H1 (cell line): ENCODE measurements around the gene SH2D4B. TPM values are rescaled to one million over a fixed set of nuclear protein-coding genes. Genes with fewer than 3 reads are reported as not detected.

Source experiments
- CTCF ChIA-PET: fragments of 300-600 bp; sonication (Branson Sonifier 250); formaldehyde crosslinking; loops from one replicate; lab custom pipeline; 2021; ENCODE audit not compliant: partially characterized antibody; lab: Charles Lee
- POLR2A ChIA-PET: fragments of 300-600 bp; sonication (Branson Sonifier 250); formaldehyde crosslinking; loops from one replicate; lab custom pipeline; 2021; ENCODE audit warnings: inconsistent platforms; ENCODE audit not compliant: partially characterized antibody; lab: Charles Lee
- DNase-seq, 2 experiments: peaks; one replicate each; pipeline versions ENCODE4 v3.0.0 to v3.0.0-alpha.2; 2010 to 2022; ENCODE audit warnings: low spot score in 2 of 2, low read depth in 1 of 2, mixed read lengths in 1 of 2
- FAIRE-seq: peaks from 2 replicates; lab custom pipeline; 2011; peaks lifted over from hg19 to GRCh38; lab: Jason Lieb, UNC
- H2AFZ ChIP-seq: 2 replicates; pipeline ENCODE4 v1.8.1; 2012; ENCODE audit warnings: low read length, inconsistent platforms
- H2AK5ac ChIP-seq: 2 replicates; pipeline ENCODE4 v1.6.1; 2013; ENCODE audit warnings: low read depth, low read length
- H2BK120ac ChIP-seq: replicated peaks from 2 replicates; pipeline ENCODE3; 2013; ENCODE audit warnings: low read depth, low read length, inconsistent platforms
- H2BK12ac ChIP-seq: 2 replicates; pipeline ENCODE4 v1.6.1; 2013; ENCODE audit warnings: low read depth, low read length
- H2BK15ac ChIP-seq: 2 replicates; pipeline ENCODE4 v1.6.1; 2013; ENCODE audit warnings: low read length
- H2BK20ac ChIP-seq: 2 replicates; pipeline ENCODE4 v1.6.1; 2013; ENCODE audit warnings: low read length
- H2BK5ac ChIP-seq: 2 replicates; pipeline ENCODE4 v1.6.1; 2013; ENCODE audit warnings: low read depth, low read length
- H3K14ac ChIP-seq: 2 replicates; pipeline ENCODE4 v1.6.1; 2013; ENCODE audit warnings: inconsistent platforms; ENCODE audit not compliant: insufficient read length
- H3K18ac ChIP-seq: 2 replicates; pipeline ENCODE4 v1.6.1; 2013; ENCODE audit warnings: low read length; ENCODE audit errors: extremely low read depth
- H3K23ac ChIP-seq: 2 replicates; pipeline ENCODE4 v1.6.1; 2013; ENCODE audit warnings: inconsistent platforms; ENCODE audit not compliant: insufficient read length
- H3K23me2 ChIP-seq: 2 replicates; pipeline ENCODE4 v1.6.1; 2013; ENCODE audit warnings: low read depth, low read length
- H3K27ac ChIP-seq: 2 replicates; pipeline ENCODE4 v1.6.1; 2011; ENCODE audit warnings: low read depth, low read length, inconsistent platforms
- H3K27me3 ChIP-seq, 4 experiments: replicated peaks in 1 of 4; 1 replicate in 1 of 4; 2 replicates in 3 of 4; pipeline versions ENCODE4 v1.6.1 to v1.8.1; 2011 to 2013; ENCODE audit warnings: low read length in 3 of 4, mild to moderate bottlenecking in 3 of 4, inconsistent platforms in 2 of 4, mixed read lengths in 2 of 4, moderate library complexity in 1 of 4; ENCODE audit not compliant: control insufficient read depth in 3 of 4, insufficient read depth in 3 of 4; ENCODE audit errors: extremely low read depth in 1 of 4
- H3K36me3 ChIP-seq, 4 experiments: 2 replicates each; pipeline versions ENCODE4 v1.6.1 to v1.8.1; 2011 to 2013; ENCODE audit warnings: mild to moderate bottlenecking in 4 of 4, low read length in 3 of 4, moderate library complexity in 2 of 4, control low read depth in 1 of 4, inconsistent platforms in 1 of 4; ENCODE audit not compliant: insufficient read depth in 4 of 4, control insufficient read depth in 2 of 4
- H3K4ac ChIP-seq: replicated peaks from 2 replicates; pipeline ENCODE3; 2013; ENCODE audit warnings: low read length, low read depth, mixed read lengths, inconsistent platforms; ENCODE audit not compliant: insufficient read length
- H3K4me1 ChIP-seq, 4 experiments: replicated peaks in 1 of 4; 1 replicate in 1 of 4; 2 replicates in 3 of 4; pipeline versions ENCODE4 v1.6.1 to v1.8.1; 2011 to 2013; ENCODE audit warnings: low read length in 3 of 4, inconsistent platforms in 2 of 4, mixed read lengths in 1 of 4; ENCODE audit not compliant: insufficient read depth in 4 of 4, control insufficient read depth in 3 of 4
- H3K4me2 ChIP-seq, 2 experiments: 2 replicates each; pipeline versions ENCODE4 v1.6.1 to v1.8.1; 2011 to 2013; ENCODE audit warnings: low read depth in 2 of 2, low read length in 2 of 2, control low read depth in 1 of 2, inconsistent platforms in 1 of 2, mild to moderate bottlenecking in 1 of 2; ENCODE audit not compliant: insufficient read depth in 1 of 2
- H3K4me3 ChIP-seq, 4 experiments: fragments of 200-600, 300-600 bp in 1 of 4; sonication (generic), shearing (Covaris generic), sonication (Bioruptor Twin) in 1 of 4; 2 replicates each; pipeline versions ENCODE4 v1.5.1 to v1.8.1; 2011 to 2016; ENCODE audit warnings: low read length in 4 of 4, low read depth in 3 of 4, control low read depth in 2 of 4, inconsistent platforms in 2 of 4, mild to moderate bottlenecking in 2 of 4, mixed read lengths in 1 of 4, moderate library complexity in 1 of 4; ENCODE audit not compliant: insufficient read depth in 2 of 4; ENCODE audit errors: extremely low read depth in 1 of 4
- H3K56ac ChIP-seq: replicated peaks from 2 replicates; pipeline ENCODE3; 2013; ENCODE audit warnings: low read depth, mild to moderate bottlenecking, mixed read lengths, low read length, inconsistent platforms; ENCODE audit not compliant: insufficient read length
- H3K79me1 ChIP-seq: 2 replicates; pipeline ENCODE4 v1.6.1; 2013; ENCODE audit warnings: low read depth, low read length, control low read depth
- H3K79me2 ChIP-seq, 2 experiments: 2 replicates each; pipeline versions ENCODE4 v1.6.1 to v1.8.1; 2012 to 2013; ENCODE audit warnings: low read length in 2 of 2, mild to moderate bottlenecking in 2 of 2, inconsistent platforms in 1 of 2; ENCODE audit not compliant: insufficient read depth in 2 of 2, control insufficient read depth in 1 of 2
- H3K9ac ChIP-seq, 4 experiments: replicated peaks in 1 of 4; 1 replicate in 1 of 4; 2 replicates in 3 of 4; pipeline versions ENCODE4 v1.6.1 to v1.8.1; 2011 to 2013; ENCODE audit warnings: low read depth in 3 of 4, low read length in 3 of 4, control low read depth in 2 of 4, mild to moderate bottlenecking in 2 of 4, moderate library complexity in 2 of 4, inconsistent platforms in 1 of 4; ENCODE audit errors: extremely low read depth in 1 of 4
- H3K9me3 ChIP-seq, 2 experiments: 2 replicates each; pipeline versions ENCODE4 v1.6.1 to v1.8.1; 2012 to 2013; ENCODE audit warnings: mild to moderate bottlenecking in 2 of 2, moderate library complexity in 2 of 2, control low read depth in 1 of 2, inconsistent platforms in 1 of 2, low read depth in 1 of 2, low read length in 1 of 2, mixed read lengths in 1 of 2; ENCODE audit not compliant: insufficient read depth in 2 of 2
- H4K20me1 ChIP-seq, 2 experiments: replicated peaks in 1 of 2; 2 replicates each; pipeline versions ENCODE3 to v1.8.1; 2011 to 2013; ENCODE audit warnings: inconsistent platforms in 2 of 2, low read length in 2 of 2, mild to moderate bottlenecking in 1 of 2; ENCODE audit not compliant: insufficient read depth in 2 of 2, control insufficient read depth in 1 of 2
- H4K5ac ChIP-seq: 2 replicates; pipeline ENCODE4 v1.6.1; 2013; ENCODE audit warnings: low read length, low read depth, mixed read lengths, inconsistent platforms; ENCODE audit not compliant: insufficient read length
- H4K8ac ChIP-seq: 2 replicates; pipeline ENCODE4 v1.8.0; 2013; ENCODE audit warnings: mild to moderate bottlenecking, moderate library complexity, low read length, inconsistent platforms; ENCODE audit not compliant: insufficient read depth; ENCODE audit errors: extremely low read depth
- H4K91ac ChIP-seq: replicated peaks from 2 replicates; pipeline ENCODE3; 2013; ENCODE audit warnings: low read length, mixed read lengths, inconsistent platforms; ENCODE audit not compliant: insufficient read length
- CEBPB ChIP-seq: IDR thresholded peaks from 2 replicates; pipeline ENCODE4 v1.6.1; 2012; ENCODE audit warnings: low read depth, low read length
- CHD1 ChIP-seq: IDR thresholded peaks from 2 replicates; pipeline ENCODE4 v1.6.1; 2012; ENCODE audit warnings: low read depth, low read length, improper control_type of control experiment
- CTBP2 ChIP-seq: IDR thresholded peaks from 2 replicates; pipeline ENCODE4 v1.7.0; 2011; ENCODE audit warnings: borderline replicate concordance, mild to moderate bottlenecking, moderate library complexity, mixed read lengths, low read length; ENCODE audit not compliant: insufficient read depth, insufficient read length
- JUND ChIP-seq: IDR thresholded peaks from 2 replicates; pipeline ENCODE4 v1.6.1; 2011; ENCODE audit warnings: mild to moderate bottlenecking, improper control_type of control experiment, low read length
- PHF8 ChIP-seq: fragments of 200-600 bp; sonication (generic); conservative IDR thresholded peaks from 2 replicates; pipeline ENCODE4 v1.7.1; 2012; ENCODE audit warnings: low read depth, mild to moderate bottlenecking, inconsistent platforms, low read length, moderate library complexity
- RAD21 ChIP-seq, 2 experiments: IDR thresholded peaks in 1 of 2; conservative IDR thresholded peaks in 1 of 2; 2 replicates each; pipeline ENCODE4 v1.6.1; 2011; ENCODE audit warnings: low read depth in 2 of 2, low read length in 2 of 2, improper control_type of control experiment in 1 of 2, inconsistent platforms in 1 of 2, mild to moderate bottlenecking in 1 of 2, moderate library complexity in 1 of 2
- SIRT6 ChIP-seq: IDR thresholded peaks from one replicate; pipeline ENCODE4 v1.7.1; 2012; ENCODE audit warnings: low read length, inconsistent platforms
- SP1 ChIP-seq: IDR thresholded peaks from 2 replicates; pipeline ENCODE4 v1.6.1; 2011; ENCODE audit warnings: low read depth, low read length
- TAF7 ChIP-seq: optimal IDR thresholded peaks from 2 replicates; pipeline ENCODE3; 2011; ENCODE audit warnings: low read depth, mild to moderate bottlenecking, inconsistent platforms, low read length, moderate library complexity, borderline replicate concordance
- TBP ChIP-seq: IDR thresholded peaks from 2 replicates; pipeline ENCODE4 v1.6.1; 2011; ENCODE audit warnings: low read depth, low read length, improper control_type of control experiment
- TEAD4 ChIP-seq: IDR thresholded peaks from 2 replicates; pipeline ENCODE4 v1.6.1; 2012; ENCODE audit warnings: low read depth, low read length, inconsistent platforms, mixed read lengths
- YY1 ChIP-seq: IDR thresholded peaks from 2 replicates; pipeline ENCODE4 v1.6.1; 2011; ENCODE audit warnings: low read depth, mild to moderate bottlenecking, low read length
- WGBS, 2 experiments: shearing (Covaris generic) in 1 of 2; methylation state at CpG; one replicate each; pipeline versions ENCODE4 v1.1.6 to v1.1.7; 2013 to 2015; ENCODE audit warnings: low lambda C conversion rate in 2 of 2, mixed read lengths in 2 of 2, inconsistent platforms in 1 of 2, low coverage in 1 of 2, missing lambda C conversion rate in 1 of 2; ENCODE audit not compliant: insufficient replicate concordance in 2 of 2, insufficient coverage in 1 of 2, insufficient read length in 1 of 2; ENCODE audit errors: extremely low coverage in 1 of 2, missing lambda C conversion rate in 1 of 2; 5-methylcytosine and 5-hydroxymethylcytosine counted together
- polyA plus RNA-seq, 7 experiments: library from polyadenylated mRNA; depleted of rRNA in 3 of 7; stranded (reverse) in 5 of 7; unstranded in 2 of 7; fragments of >200 nt in 5 of 7; fragments of 200-250 nt in 2 of 7; gene quantifications; 1 replicate in 5 of 7; 2 replicates in 1 of 7; 4 replicates in 1 of 7; pipeline versions ENCODE4 v1.2.1 to v1.2.3, GENCODE V29; 2011 to 2013; ENCODE audit warnings: missing spikeins in 2 of 7, mixed read lengths in 2 of 7
- total RNA-seq: library from RNA; stranded (reverse); fragmentation: NEBNext Ultra II Directional; extraction: Animal tissue kit (Norgen Biotek cat#: 25700); gene quantifications from 2 replicates; pipeline ENCODE4 v1.2.1, GENCODE V29; 2021
- TF ChIP-seq, protein P1 (sequence below): IDR thresholded peaks from 2 replicates; pipeline ENCODE4 v1.6.1; 2011; ENCODE audit warnings: low read depth, mild to moderate bottlenecking, low read length; ENCODE audit not compliant: insufficient read depth

SH2D4B gene
- total and polyA plus RNA-seq, 2 of the 8 experiments (the other 6 are each of a cell fraction or from before 2014, with no cell fraction given) = 0.06 to 0.13 TPM

DNA sequence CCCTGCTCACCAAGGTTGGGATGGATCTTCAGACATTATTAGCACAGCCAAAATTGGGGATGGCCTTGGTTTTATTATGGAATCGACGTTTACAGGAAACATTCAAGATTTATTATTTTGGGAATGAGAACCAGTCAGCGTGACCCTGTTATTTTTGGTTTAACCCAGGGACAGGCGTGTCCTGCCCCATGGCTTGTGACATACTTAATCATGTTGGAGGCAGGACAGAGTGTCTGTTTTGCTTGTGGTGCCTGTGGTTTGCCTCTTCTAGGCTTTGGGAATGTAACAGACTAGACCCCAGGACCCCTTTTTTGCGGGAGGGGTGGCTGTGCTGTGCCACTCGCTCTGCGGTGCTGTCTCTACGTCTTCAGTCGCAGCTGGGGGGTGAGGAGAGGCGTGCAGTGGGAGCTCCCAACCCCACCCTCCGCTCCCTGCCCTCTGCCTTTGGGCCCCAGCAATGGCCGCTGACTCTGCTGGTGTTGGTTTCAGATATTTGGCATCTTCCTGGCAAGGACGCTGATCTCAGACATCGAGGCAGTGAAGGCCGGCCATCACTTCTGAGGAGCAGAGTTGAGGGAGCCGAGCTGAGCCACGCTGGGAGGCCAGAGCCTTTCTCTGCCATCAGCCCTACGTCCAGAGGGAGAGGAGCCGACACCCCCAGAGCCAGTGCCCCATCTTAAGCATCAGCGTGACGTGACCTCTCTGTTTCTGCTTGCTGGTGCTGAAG lies 20.1 kb upstream of the SH2D4B start:
- Histone ChIP-seq H3K56ac (no peak overlapping the region), H3K4me1 (peaks cover 0 to 2% (median 0%) of the 10 kb centered on the region in 4 experiments; a peak in 3 of 7 replicates), H4K20me1 (peaks cover 1 to 3% of the 10 kb centered on the region in 2 experiments), H3K4me2 (no peak overlapping the region), H3K27ac (no peak overlapping the region), H2BK120ac (no peak overlapping the region), H3K9ac (no peak overlapping the region), H2BK20ac (no peak overlapping the region), H3K18ac (no peak overlapping the region), H2AFZ (no peak overlapping the region), H3K79me2 (no peaks in the 10 kb centered on the region), H3K23me2 (no peaks in the 10 kb centered on the region), H3K14ac (no peak overlapping the region), H2BK12ac (no peak overlapping the region), H3K79me1 (no peaks in the 10 kb centered on the region), H3K9me3 (no peaks in the 10 kb centered on the region), H4K5ac (no peak overlapping the region), H3K27me3 (no peaks in the 10 kb centered on the region), H2AK5ac (no peak overlapping the region), H2BK5ac (no peak overlapping the region), H2BK15ac (no peak overlapping the region), H4K8ac (no peak overlapping the region), H3K4me3 (no peak overlapping the region), H3K23ac (no peak overlapping the region), H3K36me3 (peaks cover 4 to 28% (median 14%) of the 10 kb centered on the region in 4 experiments; a peak in 7 of 8 replicates), H3K4ac (no peak overlapping the region), H4K91ac (no peak overlapping the region)
- POLR2A ChIA-PET = no interaction called here
- no peak for DNase-seq
- 89% methylated on average over 20 of the region's 21 CpGs; no CpG with 5 or more reads in 1 of the 2 experiments for WGBS, 2 experiments
- CTCF ChIA-PET = interaction anchor here (0.7 kb wide), 1 partner anchor 73 kb away, joined by 3 read pairs; no protein-coding TSS in a partner anchor
- FAIRE-seq = no peak
- TF ChIP-seq CTBP2 (no peak), RAD21 (IDR thresholded peaks at IDR 0.05 in 1 of 2, conservative IDR thresholded peaks at IDR 0.05 in 1 of 2; ENCODE audit: low read depth in 2 of 2, low read length in 2 of 2) (no peak), TEAD4 (no peak), JUND (no peak), SP1 (no peak), CEBPB (no peak), YY1 (no peak), PHF8 (no peak), CHD1 (no peak), SIRT6 (no peak), TAF7 (no peak), TBP (no peak)
- TF ChIP-seq, protein P1, sequence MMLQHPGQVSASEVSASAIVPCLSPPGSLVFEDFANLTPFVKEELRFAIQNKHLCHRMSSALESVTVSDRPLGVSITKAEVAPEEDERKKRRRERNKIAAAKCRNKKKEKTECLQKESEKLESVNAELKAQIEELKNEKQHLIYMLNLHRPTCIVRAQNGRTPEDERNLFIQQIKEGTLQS = no peak
